ENCODE measurements around the gene GLI3. TPM values are rescaled to one million over a fixed set of nuclear protein-coding genes. Genes with fewer than 3 reads are reported as not detected.

The GLI3 gene
- total and polyA plus RNA-seq, 12 donors = 1.1 to 18.0 (median 4.6) TPM

- no peak overlapping the region for H3K27ac ChIP-seq
- DNase-seq = no peak
- H3K4me3 ChIP-seq = no peak overlapping the region
- H3K4me1 ChIP-seq (replicated peaks in 1 of 2) = peaks cover 0 to 6% of the 10 kb centered on the region in 2 donors
- no peaks in the 10 kb centered on the region for H3K9me3 ChIP-seq (replicated peaks in 1 of 3)
- no peaks in the 10 kb centered on the region for H3K36me3 ChIP-seq (replicated peaks in 1 of 2)
- H3K27me3 ChIP-seq = no peaks in the 10 kb centered on the region
- TF ChIP-seq POLR2A (IDR thresholded peaks at IDR 0.05) = no peak
- TF ChIP-seq CTCF (IDR thresholded peaks at IDR 0.05) = no peak
- intact Hi-C loops (cut with DNase I) = no loop called here
- WGBS, 4 donors = 77 to 90% (median 80%) methylated on average over 3 of the region's 3 CpGs
Observed at GRCh38 chr7:42176724-42177101, 60.3 kb downstream of the GLI3 start.

DNA sequence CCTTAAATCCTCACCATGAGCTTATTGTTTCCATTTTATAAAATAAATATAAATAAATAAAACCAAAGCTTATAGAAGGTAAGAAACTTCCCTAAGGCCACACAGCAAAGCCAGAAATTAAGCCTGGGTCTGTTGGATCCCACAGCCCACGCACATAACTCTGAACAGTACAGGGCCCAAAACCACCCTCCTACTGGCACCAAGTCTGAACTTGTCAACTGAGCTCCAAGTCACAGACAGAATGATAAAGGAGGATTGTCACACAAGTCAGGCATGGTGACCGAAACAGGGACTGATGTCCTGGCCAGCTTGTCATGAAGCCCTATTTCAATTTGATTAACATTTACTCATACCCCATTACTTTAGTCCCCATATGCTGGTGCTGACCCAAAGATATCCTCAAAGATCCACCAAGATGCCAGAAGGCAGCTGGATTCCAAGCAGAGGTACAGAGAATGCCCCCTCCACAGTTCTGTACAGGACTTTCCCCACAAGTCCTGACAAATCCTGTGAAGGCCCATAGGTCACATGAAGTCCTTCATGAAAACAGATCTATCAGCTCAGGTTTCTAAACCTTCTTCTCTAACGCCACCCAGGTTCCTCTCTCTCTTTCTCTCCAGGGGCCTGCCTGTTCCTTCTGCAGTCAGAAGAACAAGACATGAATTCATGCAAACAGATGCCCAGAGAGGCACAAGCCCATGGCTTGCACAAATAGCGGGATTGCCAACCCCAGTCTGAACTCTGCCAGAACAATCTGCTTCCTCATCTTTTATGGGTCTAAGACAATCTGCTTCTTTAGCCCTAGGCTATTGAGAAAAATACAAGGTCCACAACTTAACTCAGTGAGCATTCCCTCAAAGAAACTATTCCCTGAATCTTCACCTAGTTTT is 60.9 kb downstream of the GLI3 start:
- intact Hi-C loops (cut with DNase I) = no loop called here
- WGBS, 4 donors = 88 to 100% (median 93%) methylated on average over 4 of the region's 4 CpGs
- Histone ChIP-seq H3K4me1 (replicated peaks in 1 of 2) (peaks cover 0 to 6% of the 10 kb centered on the region in 2 donors), H3K27me3 (no peaks in the 10 kb centered on the region), H3K27ac (no peak overlapping the region), H3K9me3 (replicated peaks in 1 of 3) (no peaks in the 10 kb centered on the region), H3K36me3 (replicated peaks in 1 of 2) (no peaks in the 10 kb centered on the region), H3K4me3 (no peak overlapping the region)
- DNase-seq = no peak
- no peak for TF ChIP-seq CTCF (IDR thresholded peaks at IDR 0.05)
- TF ChIP-seq POLR2A (IDR thresholded peaks at IDR 0.05) = no peak

DNA sequence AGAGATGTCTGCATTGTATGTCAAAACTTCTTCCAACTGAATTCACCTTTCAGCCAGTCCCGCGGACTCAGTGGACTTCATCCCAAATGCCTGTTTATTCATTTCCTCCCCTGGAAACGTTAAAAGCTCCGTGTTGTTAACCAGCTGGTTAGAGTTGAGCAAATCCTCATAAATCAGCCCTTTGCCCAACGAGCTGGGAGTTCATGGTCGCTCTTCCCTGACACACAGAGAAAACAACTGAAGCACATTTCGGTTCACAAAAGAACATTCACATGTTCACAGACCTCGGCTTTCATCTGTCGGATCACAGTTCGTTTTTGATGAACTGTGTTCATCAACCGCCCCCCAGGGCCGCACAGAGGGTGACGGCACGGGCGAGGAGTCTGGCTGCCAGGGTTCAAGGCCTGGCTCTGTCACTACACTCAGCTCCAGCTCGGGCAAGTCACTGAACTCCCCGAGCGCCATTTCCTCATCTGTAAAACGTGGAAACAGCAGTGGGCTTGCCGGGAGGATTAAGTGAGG is 62.6 kb downstream of the GLI3 start:
- intact Hi-C loops (cut with DNase I) = no loop called here

More for the DNA sequence above, 62.6 kb downstream of the GLI3 start:
- DNase-seq = peak; percentile 21 to 57 (median 37)
- Histone ChIP-seq H3K9me3 (replicated peaks in 1 of 3) (no peaks in the 10 kb centered on the region), H3K4me3 (peak overlapping the region in 1 of 4 donors; percentile 39), H3K27ac (peak overlapping the region in 2 of 5 donors; percentile 49 to 67), H3K4me1 (replicated peaks in 1 of 2) (peaks cover 0 to 6% of the 10 kb centered on the region in 2 donors), H3K36me3 (replicated peaks in 1 of 2) (no peaks in the 10 kb centered on the region), H3K27me3 (no peaks in the 10 kb centered on the region)
- no peak for TF ChIP-seq CTCF (IDR thresholded peaks at IDR 0.05)
- TF ChIP-seq POLR2A (IDR thresholded peaks at IDR 0.05) = no peak
- WGBS, 4 donors = 29 to 40% (median 33%) methylated on average over 20 of the region's 20 CpGs

Measured in adrenal gland (tissue), 12 donors.